Esophagus muscularis mucosa (tissue), 4 donors: ENCODE measurements around the gene MPI.

Experiments used
- CTCF ChIP-seq, 3 experiments: fragments of 200-600 bp in 2 of 3; fragments of 450-650 bp in 1 of 3; sonication (generic) in 2 of 3; IDR thresholded peaks; one replicate each; pipeline ENCODE4 v1.5.1; 2017 to 2019; ENCODE audit warnings: antibody characterized with exemption in 3 of 3, mild to moderate bottlenecking in 2 of 3, moderate library complexity in 1 of 3
- EP300 ChIP-seq: sonication (generic); formaldehyde crosslinking; IDR thresholded peaks from one replicate; pipeline ENCODE4 v1.6.1; 2017; ENCODE audit warnings: antibody characterized with exemption
- POLR2A ChIP-seq: fragments of 450-650 bp; IDR thresholded peaks from one replicate; pipeline ENCODE4 v1.6.1; 2017; ENCODE audit warnings: antibody characterized with exemption, moderate library complexity, mild to moderate bottlenecking, low read depth

GRCh38 chr15:74889883-74890664, at the start of gene MPI:
- TF ChIP-seq CTCF (IDR thresholded peaks at IDR 0.05) (peak; percentile 16 to 47 (median 31)), POLR2A (no peak), EP300 (no peak)
